Endodermal cell (in vitro differentiated cells): ENCODE results near the gene TMEM43. TPM values are rescaled to one million over a fixed set of nuclear protein-coding genes. Genes with fewer than 3 reads are reported as not detected.

Experiments
- DNase-seq: peaks from one replicate; pipeline ENCODE4 v3.0.0-alpha.2; 2017
- H3K27ac ChIP-seq: 2 replicates; pipeline ENCODE4 v1.5.1; 2013; ENCODE audit warnings: mild to moderate bottlenecking, low read depth, low read length, moderate library complexity
- H3K27me3 ChIP-seq: 2 replicates; pipeline ENCODE4 v1.6.1; 2013; ENCODE audit warnings: mild to moderate bottlenecking, low read length, moderate library complexity; ENCODE audit not compliant: insufficient read depth, control insufficient read depth, poor library complexity, severe bottlenecking
- H3K36me3 ChIP-seq: 2 replicates; pipeline ENCODE4 v1.7.0; 2013; ENCODE audit warnings: mild to moderate bottlenecking, low read length, moderate library complexity; ENCODE audit not compliant: control insufficient read depth, insufficient read depth
- H3K4me1 ChIP-seq: one replicate; pipeline ENCODE4 v1.7.0; 2013; ENCODE audit warnings: low read length; ENCODE audit not compliant: control insufficient read depth, insufficient read depth
- H3K4me3 ChIP-seq: 2 replicates; pipeline ENCODE4 v1.5.1; 2013; ENCODE audit warnings: mild to moderate bottlenecking, low read length, moderate library complexity
- H3K9ac ChIP-seq: 2 replicates; pipeline ENCODE4 v1.6.1; 2013; ENCODE audit warnings: mild to moderate bottlenecking, low read length, moderate library complexity; ENCODE audit not compliant: poor library complexity, severe bottlenecking; ENCODE audit errors: extremely low read depth
- H3K9me3 ChIP-seq: 2 replicates; pipeline ENCODE4 v1.6.1; 2013; ENCODE audit warnings: mild to moderate bottlenecking, low read length, moderate library complexity; ENCODE audit not compliant: control insufficient read depth
- H3K27ac Mint-ChIP-seq: 2 replicates; pipeline ENCODE4 v1.8.0; 2020; ENCODE audit warnings: mixed read lengths
- H3K27me3 Mint-ChIP-seq: 2 replicates; pipeline ENCODE4 v1.8.0; 2021; ENCODE audit warnings: mild to moderate bottlenecking, mixed read lengths; ENCODE audit not compliant: insufficient read depth
- H3K36me3 Mint-ChIP-seq: 2 replicates; pipeline ENCODE4 v1.8.0; 2020; ENCODE audit warnings: low read depth, mixed read lengths
- H3K4me1 Mint-ChIP-seq: 2 replicates; pipeline ENCODE4 v1.8.0; 2020; ENCODE audit warnings: mixed read lengths
- H3K4me3 Mint-ChIP-seq: 2 replicates; pipeline ENCODE4 v1.8.0; 2020; ENCODE audit warnings: mild to moderate bottlenecking, moderate library complexity, mixed read lengths
- H3K9me3 Mint-ChIP-seq: 2 replicates; pipeline ENCODE4 v1.8.0; 2020; ENCODE audit warnings: mild to moderate bottlenecking, mixed read lengths
- WGBS, 2 experiments: methylation state at CpG; one replicate each; pipeline versions ENCODE4 v1.1.5 to v1.1.7; 2013; ENCODE audit warnings: missing lambda C conversion rate in 2 of 2, mixed read lengths in 1 of 2; ENCODE audit not compliant: insufficient coverage in 1 of 2, insufficient read length in 1 of 2; 5-methylcytosine and 5-hydroxymethylcytosine counted together
- total RNA-seq, 2 donors: library from RNA; stranded (reverse); fragmentation: NEBNext Ultra II Directional in 1 of 2; extraction: Animal tissue kit (Norgen Biotek cat#: 25700) in 1 of 2; gene quantifications; 2 replicates in 1 of 2; 3 replicates in 1 of 2; pipeline ENCODE4 v1.2.1, GENCODE V29; 2021
- TF ChIP-seq, protein P1 (sequence below): fragments of 200-600 bp; sonication (generic); conservative IDR thresholded peaks from 2 replicates; pipeline ENCODE4 v1.5.0; 2021; ENCODE audit warnings: antibody characterized with exemption, mild to moderate bottlenecking

TMEM43 gene
- total RNA-seq, 2 donors from 2014 or later: 28.9 to 39.3 TPM

GRCh38 chr3:14124223-14124614 is 633 bp upstream of the TMEM43 start:
- Mint-ChIP-seq H3K36me3 (peaks cover 54% of the 10 kb centered on the region), H3K9me3 (peaks cover 16% of the 10 kb centered on the region), H3K4me3 (peak overlapping the region; percentile 93), H3K4me1 (peaks cover 19% of the 10 kb centered on the region), H3K27ac (peak overlapping the region; percentile 88), H3K27me3 (no peaks in the 10 kb centered on the region)
- Histone ChIP-seq H3K9ac (peak overlapping the region; percentile 89), H3K27me3 (no peaks in the 10 kb centered on the region), H3K27ac (no peak overlapping the region), H3K9me3 (peaks cover 39% of the 10 kb centered on the region), H3K4me3 (peak overlapping the region; percentile 92), H3K4me1 (peaks cover 4% of the 10 kb centered on the region), H3K36me3 (peaks cover 62% of the 10 kb centered on the region)
- TF ChIP-seq, protein P1, sequence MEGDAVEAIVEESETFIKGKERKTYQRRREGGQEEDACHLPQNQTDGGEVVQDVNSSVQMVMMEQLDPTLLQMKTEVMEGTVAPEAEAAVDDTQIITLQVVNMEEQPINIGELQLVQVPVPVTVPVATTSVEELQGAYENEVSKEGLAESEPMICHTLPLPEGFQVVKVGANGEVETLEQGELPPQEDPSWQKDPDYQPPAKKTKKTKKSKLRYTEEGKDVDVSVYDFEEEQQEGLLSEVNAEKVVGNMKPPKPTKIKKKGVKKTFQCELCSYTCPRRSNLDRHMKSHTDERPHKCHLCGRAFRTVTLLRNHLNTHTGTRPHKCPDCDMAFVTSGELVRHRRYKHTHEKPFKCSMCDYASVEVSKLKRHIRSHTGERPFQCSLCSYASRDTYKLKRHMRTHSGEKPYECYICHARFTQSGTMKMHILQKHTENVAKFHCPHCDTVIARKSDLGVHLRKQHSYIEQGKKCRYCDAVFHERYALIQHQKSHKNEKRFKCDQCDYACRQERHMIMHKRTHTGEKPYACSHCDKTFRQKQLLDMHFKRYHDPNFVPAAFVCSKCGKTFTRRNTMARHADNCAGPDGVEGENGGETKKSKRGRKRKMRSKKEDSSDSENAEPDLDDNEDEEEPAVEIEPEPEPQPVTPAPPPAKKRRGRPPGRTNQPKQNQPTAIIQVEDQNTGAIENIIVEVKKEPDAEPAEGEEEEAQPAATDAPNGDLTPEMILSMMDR: no peak
- WGBS, 2 experiments: 1% methylated on average over 24 to 37 of the region's 37 CpGs
- DNase-seq: peak; percentile 80

DNA sequence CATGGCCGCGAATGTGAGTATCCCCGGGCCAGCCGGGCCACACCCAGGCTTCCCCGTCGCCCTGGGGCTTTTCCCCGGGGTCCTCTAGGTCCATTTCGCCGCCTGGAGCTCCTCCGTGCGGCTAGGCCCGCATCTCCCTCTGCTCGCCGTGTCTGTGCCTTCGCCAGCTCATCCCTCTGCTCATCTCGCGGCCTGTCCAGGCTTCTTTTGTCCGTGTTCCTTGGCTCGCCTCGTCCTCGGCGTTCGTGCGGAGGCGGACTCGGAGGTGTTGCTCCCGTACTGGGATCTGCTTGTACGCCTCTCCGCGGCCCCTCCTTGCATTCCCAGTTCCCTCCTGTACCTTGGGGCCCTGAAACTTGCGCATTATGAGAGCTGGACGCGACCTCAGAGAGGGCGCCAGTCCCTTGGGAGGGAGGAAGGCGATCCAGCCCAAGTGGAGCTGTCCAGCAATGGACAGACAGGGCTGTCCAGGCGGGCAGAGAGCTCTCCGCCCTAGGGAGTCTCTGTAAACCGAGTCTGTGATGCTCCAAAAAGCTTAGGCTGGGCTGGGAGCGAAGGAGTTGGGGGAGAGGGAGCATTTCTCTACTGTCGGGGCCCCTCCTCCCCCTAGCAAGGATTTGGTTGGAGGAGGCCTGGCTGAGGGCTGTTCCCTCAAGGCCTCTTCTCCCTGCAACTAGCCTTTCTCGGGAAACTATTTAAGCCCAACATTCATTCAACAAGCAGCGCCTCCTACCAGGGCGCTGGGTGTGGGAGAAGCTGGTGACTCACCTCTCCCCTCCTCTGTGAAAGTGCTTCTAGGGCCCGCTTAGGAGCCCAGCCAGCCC is 553 bp downstream of the TMEM43 start:
- peaks cover 54% of the 10 kb centered on the region for H3K36me3 Mint-ChIP-seq
- no peaks in the 10 kb centered on the region for H3K27me3 Mint-ChIP-seq
- WGBS, 2 experiments: 0 to 1% methylated on average over 34 to 44 of the region's 44 CpGs
- peak overlapping the region; percentile 93 for H3K4me3 Mint-ChIP-seq
- peak overlapping the region; percentile 84 for H3K27ac ChIP-seq
- DNase-seq: peak; percentile 88
- peaks cover 30% of the 10 kb centered on the region for H3K9me3 ChIP-seq
- peak overlapping the region; percentile 92 for H3K27ac Mint-ChIP-seq
- H3K27me3 ChIP-seq: no peaks in the 10 kb centered on the region
- H3K4me1 ChIP-seq: peaks cover 4% of the 10 kb centered on the region
- H3K4me1 Mint-ChIP-seq: peaks cover 19% of the 10 kb centered on the region
- TF ChIP-seq, protein P1: no peak
- H3K36me3 ChIP-seq: peaks cover 63% of the 10 kb centered on the region
- peak overlapping the region; percentile 89 for H3K9ac ChIP-seq
- H3K9me3 Mint-ChIP-seq: peaks cover 13% of the 10 kb centered on the region
- H3K4me3 ChIP-seq: peak overlapping the region; percentile 92

- no peak for DNase-seq
- TF ChIP-seq, protein P1: no peak
- Histone ChIP-seq H3K36me3 (peaks cover 63% of the 10 kb centered on the region), H3K9ac (peak overlapping the region; percentile 89), H3K4me1 (peaks cover 4% of the 10 kb centered on the region), H3K27ac (no peak overlapping the region), H3K4me3 (peak overlapping the region; percentile 92), H3K27me3 (no peaks in the 10 kb centered on the region), H3K9me3 (peaks cover 22% of the 10 kb centered on the region)
- Mint-ChIP-seq H3K4me1 (peaks cover 19% of the 10 kb centered on the region), H3K9me3 (peaks cover 4% of the 10 kb centered on the region), H3K4me3 (peak overlapping the region; percentile 93), H3K27me3 (no peaks in the 10 kb centered on the region), H3K36me3 (peaks cover 54% of the 10 kb centered on the region), H3K27ac (peak overlapping the region; percentile 92)
- 70 to 89% methylated on average over 3 to 11 of the region's 11 CpGs for WGBS, 2 experiments
These were observed 1.4 kb downstream of the TMEM43 start for GRCh38 chr3:14126017-14126886.
